Immature natural killer cell (primary cell): ENCODE results near the gene MXRA7. TPM values are rescaled to one million over a fixed set of nuclear protein-coding genes. Genes with fewer than 3 reads are reported as not detected.

Experiments used
- DNase-seq, 3 donors: peaks; one replicate each; pipeline ENCODE4 v3.0.0; 2022; ENCODE audit warnings: mixed read lengths in 1 of 3
- H3K27ac Mint-ChIP-seq, 6 donors: one replicate each; pipeline ENCODE4 v1.8.0; 2020; ENCODE audit warnings: mixed read lengths in 6 of 6, mild to moderate bottlenecking in 5 of 6, inconsistent platforms in 4 of 6, moderate library complexity in 3 of 6
- H3K27me3 Mint-ChIP-seq, 3 donors: one replicate each; pipeline ENCODE4 v1.8.0; 2020 to 2021; ENCODE audit warnings: low read depth in 3 of 3, mild to moderate bottlenecking in 3 of 3, mixed read lengths in 3 of 3, moderate library complexity in 3 of 3, inconsistent platforms in 1 of 3
- H3K36me3 Mint-ChIP-seq, 3 donors: one replicate each; pipeline ENCODE4 v1.8.0; 2020; ENCODE audit warnings: mixed read lengths in 3 of 3, inconsistent platforms in 2 of 3, mild to moderate bottlenecking in 2 of 3
- H3K4me1 Mint-ChIP-seq, 2 donors: one replicate each; pipeline ENCODE4 v1.8.0; 2020; ENCODE audit warnings: inconsistent platforms in 2 of 2, mild to moderate bottlenecking in 2 of 2, mixed read lengths in 2 of 2, moderate library complexity in 1 of 2
- H3K4me3 Mint-ChIP-seq, 5 donors: one replicate each; pipeline ENCODE4 v1.8.0; 2020; ENCODE audit warnings: mild to moderate bottlenecking in 5 of 5, mixed read lengths in 5 of 5, inconsistent platforms in 3 of 5, moderate library complexity in 3 of 5
- H3K9me3 Mint-ChIP-seq, 6 donors: one replicate each; pipeline ENCODE4 v1.8.0; 2020; ENCODE audit warnings: mild to moderate bottlenecking in 6 of 6, mixed read lengths in 6 of 6, inconsistent platforms in 4 of 6, moderate library complexity in 3 of 6
- polyA plus RNA-seq, 3 donors: library from polyadenylated mRNA; unstranded; fragments of 300-500 nt; fragmentation: Illumina TruSeq; gene quantifications; one replicate each; pipeline ENCODE4 v1.2.3, GENCODE V29; 2021

The MXRA7 gene
- polyA plus RNA-seq, 3 donors from 2014 or later, result 23.6 to 60.6 (median 56.7) TPM

GRCh38 chr17:76631821-76632565, 78.8 kb downstream of the MXRA7 start:
- H3K4me1 Mint-ChIP-seq, result peaks cover 0 to 10% of the 10 kb centered on the region in 2 donors
- H3K27me3 Mint-ChIP-seq, result peaks cover 2 to 5% (median 4%) of the 10 kb centered on the region in 3 donors
- H3K4me3 Mint-ChIP-seq, result peak overlapping the region in 1 of 5 donors; percentile 27
- peak in 2 of 3 donors; percentile 30 to 49 for DNase-seq
- H3K9me3 Mint-ChIP-seq, result no peaks in the 10 kb centered on the region
- H3K27ac Mint-ChIP-seq, result peak overlapping the region in 3 of 6 donors; percentile 21 to 64 (median 45)
- H3K36me3 Mint-ChIP-seq, result no peaks in the 10 kb centered on the region

- Mint-ChIP-seq H3K9me3 (no peaks in the 10 kb centered on the region), H3K27me3 (peaks cover 1 to 5% (median 2%) of the 10 kb centered on the region in 3 donors), H3K4me3 (no peak overlapping the region), H3K4me1 (peaks cover 0 to 10% of the 10 kb centered on the region in 2 donors), H3K27ac (peak overlapping the region in 1 of 6 donors; percentile 74), H3K36me3 (no peaks in the 10 kb centered on the region)
- DNase-seq, result no peak
Measured at GRCh38 chr17:76630151-76630550, 80.6 kb downstream of the MXRA7 start.

Other genes with a start within 250 kb of the MXRA7 start
- gene AANAT, start 243.4 kb downstream of the MXRA7 start, polyA plus RNA-seq, result under 1 TPM in 1 of 3 donors, not detected in 2; 0.34 TPM
- gene RHBDF2, start 209.5 kb downstream of the MXRA7 start, polyA plus RNA-seq, result 10 to 100 TPM; 19.3 to 90.5 (median 23.6) TPM
- under 1 TPM in 2 of 3 donors, not detected in 1; 0.09 to 0.41 TPM for gene CYGB, start 173.3 kb downstream of the MXRA7 start, polyA plus RNA-seq
- gene PRCD, start 170.9 kb downstream of the MXRA7 start, polyA plus RNA-seq, result 1 to 10 TPM; 2.8 to 5.3 (median 3.1) TPM
- gene ST6GALNAC2, start 125.1 kb downstream of the MXRA7 start, polyA plus RNA-seq, result under 1 TPM in 1 of 3 donors, not detected in 2; 0.24 TPM
- gene ST6GALNAC1, start 67.2 kb downstream of the MXRA7 start, polyA plus RNA-seq, result not detected
- gene JMJD6, start 15.6 kb upstream of the MXRA7 start, polyA plus RNA-seq, result 10 to 100 TPM; 20.3 to 38.5 (median 27.2) TPM
- gene METTL23, start 15.9 kb upstream of the MXRA7 start, polyA plus RNA-seq, result 100 to 1,000 TPM in 2 of 3 donors, 10 to 100 TPM in 1; 91.6 to 166 (median 133) TPM
- 100 to 1,000 TPM in 2 of 3 donors, 10 to 100 TPM in 1; 100.0 to 134 (median 125) TPM for gene SRSF2, start 26.4 kb upstream of the MXRA7 start, polyA plus RNA-seq
- gene MFSD11, start 27.2 kb upstream of the MXRA7 start, polyA plus RNA-seq, result 10 to 100 TPM; 25.2 to 48.0 (median 36.0) TPM
- not detected for gene MGAT5B, start 157.4 kb upstream of the MXRA7 start, polyA plus RNA-seq